Activated CD8-positive, alpha-beta memory T cell treated with anti-CD3 and anti-CD28 coated beads, Interleukin-2, amount 50 U/mL, for 4 hours (primary cell): ENCODE results near the gene CCDC172.

Experiments used
- DNase-seq: peaks from one replicate; pipeline ENCODE4 v3.0.0-alpha.2; 2020

Gene CCDC172, protein sequence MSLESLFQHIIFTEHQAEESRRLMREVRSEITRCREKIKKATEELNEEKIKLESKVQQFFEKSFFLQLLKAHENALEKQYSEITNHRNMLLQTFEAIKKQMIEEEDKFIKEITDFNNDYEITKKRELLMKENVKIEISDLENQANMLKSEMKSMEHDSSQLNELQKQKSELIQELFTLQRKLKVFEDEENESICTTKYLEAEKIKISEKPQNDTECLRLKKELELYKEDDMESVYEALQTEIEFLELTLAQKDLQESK

DNA sequence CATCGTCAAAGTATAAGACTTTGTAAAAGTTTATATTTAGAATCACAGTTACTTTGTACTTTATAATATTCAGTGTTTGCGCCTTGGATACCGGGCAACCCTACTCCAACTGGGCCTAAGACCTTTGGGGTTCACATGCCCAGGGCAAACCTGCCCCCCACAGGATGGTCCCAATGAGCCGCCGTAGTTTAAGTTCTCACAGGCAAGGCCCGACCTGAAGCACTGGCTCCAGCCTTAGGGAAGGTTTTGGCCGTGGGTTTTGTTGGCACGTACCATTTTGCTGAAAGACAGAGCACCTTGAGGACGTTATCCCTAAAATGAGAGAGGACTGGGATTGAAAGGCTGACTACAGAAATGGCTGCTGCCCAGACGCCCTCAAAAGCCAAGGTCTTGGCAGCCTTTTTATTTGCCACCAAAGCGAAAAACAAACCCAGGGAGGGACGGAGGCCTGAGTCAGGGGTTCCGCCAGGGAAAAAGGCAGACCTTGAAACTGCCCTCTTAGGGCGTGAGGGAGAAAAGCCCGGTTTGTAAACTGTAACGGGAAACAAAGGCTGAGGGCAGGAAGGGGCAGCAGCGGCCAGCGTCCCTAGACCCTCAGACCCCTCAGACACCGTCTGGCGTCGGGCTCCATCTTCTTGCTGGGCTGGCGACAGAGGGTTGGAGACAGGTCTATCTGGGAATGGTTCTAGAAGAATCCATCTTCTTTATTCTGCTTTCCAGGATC, at the start of gene CCDC172:
Gene CCDC172, plus strand, starts transcription at position 222 of the 724 bp plus-strand sequence. CDS start 564 bp downstream, outside the sequence.
- no peak for DNase-seq

DNA sequence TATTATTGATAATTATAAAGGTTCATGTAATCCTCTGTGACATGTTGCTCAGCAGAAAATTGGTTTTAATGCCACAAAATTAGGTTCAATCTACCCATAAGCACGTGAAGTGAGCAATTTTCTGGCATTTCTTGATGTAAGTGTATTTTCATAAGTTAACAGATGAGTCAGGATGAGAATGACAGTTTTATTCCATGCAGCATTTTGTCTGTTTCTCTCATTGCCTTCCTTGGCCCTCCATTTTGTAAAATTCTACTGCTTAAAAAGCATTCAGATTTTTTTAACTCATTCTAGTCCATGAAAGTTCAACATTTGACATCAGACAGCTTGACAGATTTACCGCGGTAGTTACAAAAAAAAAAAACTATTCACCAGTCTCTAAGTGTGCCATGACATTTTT, 47.3 kb upstream of the CCDC172 start:
- no peak for DNase-seq

DNA sequence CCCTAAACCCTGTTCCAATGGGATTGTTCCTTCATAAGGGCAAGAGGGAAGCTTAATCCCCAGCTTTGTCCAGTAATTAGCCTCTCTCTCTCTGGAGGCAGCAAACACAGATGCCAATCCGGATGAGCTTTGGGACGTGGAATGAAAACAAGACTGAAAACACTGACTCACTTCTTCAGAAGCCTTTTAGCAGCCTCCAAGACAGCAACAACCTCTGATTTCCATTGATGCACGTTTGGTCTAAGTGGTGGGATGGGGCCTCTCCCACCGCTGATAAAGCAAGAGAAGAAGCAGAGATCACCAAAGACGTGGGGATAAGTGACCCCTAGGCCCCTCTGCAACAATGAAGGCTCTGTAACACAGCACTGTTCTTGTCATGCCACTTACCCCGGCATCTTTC, 45.4 kb upstream of the CCDC172 start:
- DNase-seq: no peak

DNA sequence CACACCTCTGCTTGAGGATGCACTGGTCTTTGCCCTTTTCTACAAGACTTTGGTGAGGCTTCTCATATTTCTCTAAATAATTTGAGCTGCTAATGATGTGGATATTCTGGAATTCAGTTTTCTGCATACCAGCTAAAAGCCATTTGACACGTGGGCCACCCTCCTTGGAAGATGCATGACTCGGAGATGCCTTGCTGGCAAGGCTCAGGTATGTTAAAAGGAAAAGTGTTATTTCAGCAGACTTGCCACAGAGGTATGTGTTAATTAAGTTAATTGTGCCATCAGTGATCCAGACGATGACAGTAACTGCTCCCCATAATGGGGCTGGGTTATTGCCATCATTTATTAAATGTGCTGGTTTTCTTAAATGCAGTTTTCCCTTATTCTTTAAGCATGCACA, 42.5 kb upstream of the CCDC172 start:
- DNase-seq: no peak

DNA sequence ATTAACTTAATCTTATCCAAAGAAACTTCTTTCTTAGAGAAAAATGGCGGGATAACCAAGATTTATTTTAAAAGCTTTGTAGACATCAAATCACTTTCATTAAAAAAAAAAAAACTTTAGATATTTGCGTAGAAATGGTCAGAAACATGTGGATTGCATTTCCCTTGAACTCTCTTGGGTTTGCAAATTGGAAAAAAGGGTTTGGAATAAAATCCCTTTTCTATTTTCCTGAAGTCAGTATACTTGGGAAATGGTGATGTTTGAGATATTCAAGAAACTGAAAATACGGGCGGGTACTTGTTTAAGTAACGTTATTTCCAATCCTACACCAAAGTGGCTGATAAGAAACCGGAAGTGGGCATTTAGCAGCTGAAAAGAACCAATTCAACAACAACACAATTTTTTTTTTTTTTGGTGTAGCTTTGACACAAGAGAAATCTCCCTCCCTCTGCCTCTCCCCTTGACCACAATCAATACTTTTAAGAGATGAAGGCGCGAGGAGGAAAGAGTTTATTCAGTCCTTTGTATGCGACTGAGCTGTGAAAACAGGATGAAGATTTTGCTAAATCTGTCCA, 37.5 kb upstream of the CCDC172 start:
- DNase-seq: no peak

DNA sequence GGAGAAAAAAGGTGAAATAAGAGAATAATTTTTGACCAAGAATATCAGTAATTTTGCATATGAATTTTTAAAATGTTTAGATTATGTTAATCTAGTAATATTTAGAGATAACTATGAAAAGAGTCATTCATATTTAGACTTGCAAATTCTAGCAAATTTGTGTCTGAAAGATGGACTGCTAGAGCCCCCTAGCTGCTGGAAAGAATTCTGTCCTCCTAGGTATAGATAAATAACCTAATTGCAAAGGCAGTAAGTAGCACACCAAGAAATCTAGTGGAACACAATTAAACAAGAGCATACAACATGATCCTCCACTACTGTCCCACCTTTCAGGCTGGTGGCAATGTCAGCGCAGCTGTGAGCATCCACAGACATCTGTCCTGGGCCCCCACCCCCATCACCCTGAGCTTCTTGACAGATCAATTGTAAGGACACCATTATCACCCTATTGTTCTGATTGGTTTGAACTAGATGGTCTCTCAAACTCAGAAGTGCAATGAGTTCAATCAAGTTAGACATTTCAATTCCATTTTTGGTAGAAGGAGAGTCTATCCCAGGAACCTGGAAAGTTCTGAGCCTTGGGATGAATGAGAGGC, 36.2 kb upstream of the CCDC172 start:
- no peak for DNase-seq

DNA sequence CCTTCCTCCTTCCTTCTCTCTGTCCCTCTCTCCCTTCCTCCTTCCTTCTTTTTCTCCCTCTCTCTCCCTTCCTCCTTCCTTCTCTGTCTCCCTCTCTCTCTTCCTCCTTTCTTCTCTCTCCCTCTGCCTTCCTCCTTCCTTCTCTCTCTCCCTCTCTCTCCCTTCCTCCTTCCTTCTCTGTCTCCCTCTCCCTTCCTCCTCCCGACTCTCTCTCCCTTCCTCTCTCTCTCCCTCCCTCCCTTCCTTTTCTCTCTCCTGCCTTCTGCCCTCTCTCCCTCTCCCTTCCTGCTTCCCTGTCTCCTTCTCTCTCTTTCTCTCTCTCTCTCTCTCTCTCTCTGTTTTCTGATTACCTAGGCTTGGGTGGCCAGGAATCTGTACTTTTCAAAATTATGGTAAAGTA, 34.6 kb upstream of the CCDC172 start:
- DNase-seq: no peak

DNA sequence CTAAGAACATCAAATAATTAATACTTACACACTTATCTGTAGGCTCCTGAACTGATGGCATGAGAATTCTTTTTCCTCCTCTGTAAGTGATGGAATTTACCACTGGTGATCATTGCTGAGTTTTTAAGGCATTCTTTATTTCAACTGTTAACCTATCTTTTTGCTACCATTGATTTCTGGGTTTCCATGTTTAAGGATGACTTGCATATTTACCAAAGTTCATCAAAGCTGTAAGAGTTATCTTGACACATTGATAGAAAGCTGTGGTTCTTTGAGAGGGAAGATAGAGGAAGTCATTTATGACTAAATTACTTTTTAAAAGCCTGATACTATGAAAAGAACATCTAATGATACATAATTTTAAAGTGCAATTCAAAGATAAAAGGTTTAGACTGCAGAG, 31.8 kb upstream of the CCDC172 start:
- DNase-seq: no peak

DNA sequence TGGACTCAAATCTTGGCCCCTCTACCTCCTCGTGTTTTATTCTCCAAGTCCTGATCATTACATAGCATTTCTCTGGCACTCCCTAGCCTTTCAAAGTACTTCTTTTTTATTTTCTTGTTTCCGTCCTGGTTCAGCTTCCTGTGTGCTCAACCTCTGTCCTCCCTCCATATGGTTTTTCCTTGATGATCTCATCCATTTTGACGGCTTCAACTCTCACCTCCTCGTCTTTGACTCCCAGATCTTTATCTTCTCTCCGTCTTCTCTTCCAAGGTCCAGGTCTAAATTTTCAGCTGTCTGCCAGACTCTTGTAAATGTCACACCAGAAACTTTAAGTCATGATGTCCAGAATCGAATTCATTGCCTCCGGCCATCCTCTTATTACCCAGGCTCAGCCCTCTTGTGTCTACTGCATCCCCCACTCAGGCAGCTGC, 27.9 kb upstream of the CCDC172 start:
- no peak for DNase-seq

DNA sequence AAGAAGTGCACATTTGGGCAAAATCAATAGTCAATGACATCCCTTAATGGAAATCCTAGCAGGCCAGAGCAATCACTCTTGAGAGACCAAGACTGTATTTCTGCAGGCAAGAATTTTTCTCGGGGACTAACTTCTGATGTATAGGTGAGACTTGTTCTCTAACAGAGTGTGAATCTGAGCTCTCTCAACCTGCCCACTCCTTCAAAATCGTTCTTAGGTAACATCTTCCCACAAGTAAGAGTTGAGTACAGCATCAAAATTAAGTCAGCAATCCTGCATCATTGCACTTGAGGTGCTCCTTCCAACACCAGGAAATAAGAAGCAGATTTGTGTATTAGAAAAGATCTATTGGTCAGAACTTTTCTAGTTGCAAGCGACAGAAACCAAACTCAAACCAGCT, 25.7 kb upstream of the CCDC172 start:
- no peak for DNase-seq

DNA sequence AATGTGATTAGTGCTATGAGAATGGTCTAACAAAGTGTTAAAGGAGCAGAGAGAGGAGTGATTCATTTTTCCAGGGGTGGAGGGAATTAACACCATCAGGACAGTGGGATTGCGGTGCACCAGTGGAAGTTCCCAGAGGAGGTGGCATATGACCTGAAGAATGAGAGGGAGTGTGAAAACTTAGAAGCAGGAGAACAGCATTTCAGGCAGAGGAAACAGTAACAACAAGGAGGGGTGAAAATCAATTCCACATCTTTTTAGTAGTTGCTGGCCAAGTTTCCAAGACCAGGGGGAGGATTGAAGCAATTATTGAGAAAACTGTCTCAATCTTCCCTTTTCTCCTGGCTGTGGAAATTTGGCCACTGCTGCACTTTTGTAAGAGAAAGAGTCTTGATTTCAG, 23.7 kb upstream of the CCDC172 start:
- DNase-seq: no peak

DNA sequence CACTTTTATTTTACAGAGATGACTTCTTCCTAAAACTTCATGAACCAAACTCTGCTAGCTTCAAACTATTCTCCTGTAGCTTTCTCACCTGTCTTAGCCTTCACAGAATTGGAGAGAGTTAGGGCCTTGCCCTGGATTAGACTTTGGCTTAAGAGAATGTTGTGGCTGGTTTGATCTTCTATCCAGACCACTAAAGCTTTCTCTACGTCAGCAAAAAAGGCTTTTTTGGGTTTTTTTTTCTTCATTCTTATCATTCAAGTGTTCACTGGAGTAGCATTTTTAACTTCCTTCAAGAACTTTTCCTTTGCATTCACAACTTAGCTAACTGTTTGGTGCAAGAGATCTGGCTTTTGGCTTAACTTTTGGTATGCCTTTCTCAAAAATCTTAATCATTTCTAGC, 19.3 kb upstream of the CCDC172 start:
- DNase-seq: no peak

DNA sequence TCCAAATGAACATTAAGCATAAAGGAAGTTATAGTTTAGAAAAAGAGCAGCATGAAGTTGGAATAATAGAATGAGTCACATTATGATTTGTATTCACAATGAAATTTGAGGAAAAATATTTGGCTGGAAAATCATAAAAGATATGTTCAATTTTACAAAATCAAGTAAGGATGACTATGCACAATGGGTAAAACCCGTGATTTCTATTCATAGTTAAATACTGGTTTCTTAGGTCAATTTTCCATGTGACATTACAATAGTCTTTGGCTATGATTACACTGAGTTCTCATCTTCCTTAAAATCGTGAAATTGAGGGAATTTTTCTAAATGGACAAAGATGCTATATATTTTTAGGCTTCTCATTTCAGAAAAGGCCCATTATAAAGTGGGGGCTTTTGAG, 17.4 kb upstream of the CCDC172 start:
- DNase-seq: no peak

DNA sequence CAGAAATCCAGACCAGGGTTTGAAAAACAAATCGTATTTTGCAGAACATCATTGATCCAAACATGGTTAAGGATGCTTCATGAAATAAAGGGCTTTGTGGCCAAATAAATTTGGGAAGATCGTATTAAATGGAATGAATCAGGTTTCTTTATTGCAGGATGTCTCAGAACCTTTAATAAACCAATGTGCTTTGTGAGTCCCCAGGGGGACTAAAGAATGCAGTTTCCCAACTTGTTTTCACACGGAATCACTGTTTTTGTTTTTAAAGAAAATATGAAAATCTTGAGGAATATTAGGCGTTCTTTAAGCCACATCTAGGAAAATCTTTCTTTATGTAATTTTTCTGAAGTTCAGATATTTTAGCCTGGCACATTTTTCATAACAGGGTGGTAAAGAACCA, 16.8 kb upstream of the CCDC172 start:
- no peak for DNase-seq

DNA sequence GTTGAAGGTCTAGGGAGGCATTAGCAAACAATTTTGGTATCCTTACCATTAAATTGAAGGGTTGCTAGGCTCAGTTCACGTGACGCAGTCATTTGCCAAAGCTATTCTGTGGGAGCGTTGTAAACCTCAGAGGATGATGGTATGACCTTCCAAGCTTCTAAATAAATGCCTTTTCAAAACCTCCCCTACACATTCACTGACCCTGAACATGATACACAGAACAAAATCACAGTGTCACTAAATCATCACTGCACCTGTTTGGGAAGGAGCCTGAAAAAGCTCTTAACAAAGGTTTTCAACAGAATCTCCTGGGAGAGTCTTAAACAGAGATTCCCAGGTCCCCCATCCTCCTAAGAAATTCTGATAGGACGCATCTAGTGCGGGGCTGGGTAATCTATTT, 13.2 kb upstream of the CCDC172 start:
- no peak for DNase-seq

DNA sequence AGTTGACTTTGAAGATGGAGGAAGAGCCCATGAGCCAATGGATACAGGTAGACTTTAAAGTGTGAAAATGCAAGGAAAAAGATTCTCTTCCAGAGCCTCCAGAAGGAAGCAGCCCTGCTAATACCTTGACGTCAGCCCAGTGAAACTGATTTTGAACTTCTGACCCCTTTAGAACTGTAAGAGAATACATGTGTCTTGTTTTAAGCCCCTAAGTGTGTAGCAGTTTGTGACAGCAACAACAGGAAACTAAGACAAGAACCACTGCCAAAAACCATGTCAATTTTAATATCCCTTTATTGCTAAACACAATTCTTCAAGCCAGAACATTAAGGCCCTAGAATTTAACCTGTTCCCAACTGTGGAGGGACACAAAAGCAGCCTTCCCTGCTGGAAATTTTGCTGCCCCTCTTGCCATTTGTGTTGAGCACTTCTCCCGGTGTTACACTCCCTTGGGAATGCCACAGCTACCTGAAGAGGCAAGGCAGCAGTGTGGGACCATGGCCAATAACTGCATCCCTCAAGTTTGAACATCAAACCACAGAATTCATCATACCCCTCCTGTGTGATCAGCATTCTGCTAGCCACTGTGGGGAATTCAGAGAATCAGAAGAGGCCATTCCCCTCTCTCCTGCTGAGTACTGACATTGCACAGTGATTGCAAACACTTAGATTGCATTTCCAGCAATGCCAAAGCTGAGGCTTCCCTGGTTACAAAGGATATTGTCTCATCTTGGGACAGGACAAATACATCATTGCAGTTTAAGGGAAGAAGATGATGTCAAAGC, 12.3 kb upstream of the CCDC172 start:
- no peak for DNase-seq

DNA sequence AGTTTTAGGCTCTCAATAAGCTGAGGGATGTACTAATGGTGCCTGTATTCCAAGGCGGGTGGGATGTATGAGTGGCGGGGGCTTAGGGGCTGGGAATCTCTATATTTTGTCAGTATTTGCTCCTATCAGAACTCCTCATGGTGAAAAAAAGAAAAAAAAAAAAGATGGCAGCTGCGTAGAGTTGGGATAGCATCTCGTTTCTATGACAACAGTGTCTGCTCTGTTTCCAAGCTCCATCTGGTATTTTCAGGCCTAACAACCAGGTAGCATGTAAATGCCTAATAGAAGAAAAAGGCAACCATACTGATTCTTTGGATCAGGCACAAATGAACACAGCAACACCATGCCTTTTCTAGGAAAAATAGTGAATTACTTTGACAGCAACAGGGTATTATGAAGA, 11.7 kb upstream of the CCDC172 start:
- no peak for DNase-seq

DNA sequence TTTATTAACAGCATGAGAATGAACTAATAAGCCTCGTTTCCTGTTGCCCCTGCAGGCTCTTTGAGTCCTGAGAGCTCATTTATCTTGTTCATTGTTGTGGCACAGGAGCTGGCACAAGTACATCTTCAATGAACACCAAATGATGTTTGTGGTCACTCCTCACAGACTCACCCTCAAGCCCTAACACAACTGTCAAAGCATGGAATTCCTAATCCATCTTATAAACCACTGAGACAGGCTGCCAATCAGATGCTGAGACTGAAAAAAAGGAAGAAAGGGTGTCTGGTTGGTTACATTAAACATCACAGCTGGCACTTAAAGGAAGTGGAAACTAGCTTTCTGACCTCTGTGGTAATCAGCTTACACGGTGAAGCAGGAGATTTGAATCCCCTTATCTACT, 7.7 kb upstream of the CCDC172 start:
- DNase-seq: no peak

DNA sequence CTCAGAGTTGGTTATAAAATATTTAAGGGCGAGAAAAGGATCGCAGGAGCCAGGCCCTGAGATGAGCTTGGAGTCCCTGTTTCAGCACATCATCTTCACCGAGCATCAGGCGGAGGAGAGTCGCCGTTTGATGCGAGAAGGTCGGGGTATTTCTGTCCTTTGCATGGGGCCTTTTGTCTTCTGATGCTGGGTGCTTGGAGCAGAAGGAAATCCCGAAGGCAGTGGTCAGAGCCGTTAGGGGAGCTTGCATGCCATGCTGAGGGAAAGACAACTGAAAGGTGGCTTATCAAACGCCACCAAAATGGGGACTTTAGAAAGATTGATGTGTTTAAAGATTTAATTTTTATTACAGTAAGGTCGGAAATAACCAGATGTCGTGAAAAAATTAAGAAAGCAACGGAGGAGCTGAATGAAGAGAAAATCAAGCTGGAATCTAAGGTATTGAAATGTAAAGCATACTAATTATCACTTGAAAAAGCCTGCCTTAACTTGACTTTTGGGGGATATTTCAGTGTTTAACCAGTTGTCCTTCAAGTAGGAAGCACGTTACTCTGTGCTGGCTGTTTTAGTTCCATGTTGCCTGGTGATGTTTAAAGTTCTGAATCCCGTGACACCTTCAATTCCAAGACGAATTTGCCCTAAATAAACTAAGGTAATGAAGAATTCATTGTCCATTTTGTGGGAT, 845 bp downstream of the CCDC172 start:
- no peak for DNase-seq

DNA sequence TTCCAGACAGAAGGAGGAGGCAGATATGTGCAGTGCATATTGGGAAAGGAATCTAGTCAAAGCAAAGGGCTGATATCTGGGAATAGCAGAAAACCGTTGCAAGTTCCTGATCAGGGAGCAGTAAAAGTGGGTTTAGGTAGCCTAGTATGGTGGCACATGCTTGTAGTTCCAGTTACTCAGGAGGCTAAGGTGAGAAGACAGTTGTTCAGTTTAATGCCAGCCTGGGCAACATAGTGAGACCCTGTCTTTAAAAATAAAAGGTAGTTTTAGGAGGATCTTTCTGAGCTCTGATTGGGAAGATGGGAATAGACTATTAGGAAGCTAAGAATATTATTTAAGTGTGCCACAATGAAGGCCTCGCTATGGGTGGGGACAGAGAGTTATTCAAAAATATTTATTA, 1.7 kb downstream of the CCDC172 start:
- no peak for DNase-seq

DNA sequence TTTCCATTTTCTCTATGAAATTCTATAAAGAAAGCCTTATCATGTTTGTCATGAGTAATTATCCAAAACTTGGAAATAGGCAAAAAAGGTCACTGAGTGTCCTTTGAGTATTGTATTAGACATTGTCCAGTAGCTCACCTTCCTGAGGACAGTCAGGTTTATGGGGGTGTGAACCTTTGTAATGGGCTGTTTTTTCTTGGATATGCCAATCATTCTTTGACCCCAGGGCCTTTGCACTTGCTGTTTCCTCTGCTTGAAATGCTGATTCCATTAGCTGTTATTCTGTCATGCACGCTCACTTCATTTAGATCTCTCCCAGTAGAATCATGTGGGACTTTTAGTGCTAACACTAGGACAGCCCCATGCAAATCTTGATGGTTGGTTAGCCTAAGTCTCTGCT, 4.9 kb downstream of the CCDC172 start:
- DNase-seq: no peak

DNA sequence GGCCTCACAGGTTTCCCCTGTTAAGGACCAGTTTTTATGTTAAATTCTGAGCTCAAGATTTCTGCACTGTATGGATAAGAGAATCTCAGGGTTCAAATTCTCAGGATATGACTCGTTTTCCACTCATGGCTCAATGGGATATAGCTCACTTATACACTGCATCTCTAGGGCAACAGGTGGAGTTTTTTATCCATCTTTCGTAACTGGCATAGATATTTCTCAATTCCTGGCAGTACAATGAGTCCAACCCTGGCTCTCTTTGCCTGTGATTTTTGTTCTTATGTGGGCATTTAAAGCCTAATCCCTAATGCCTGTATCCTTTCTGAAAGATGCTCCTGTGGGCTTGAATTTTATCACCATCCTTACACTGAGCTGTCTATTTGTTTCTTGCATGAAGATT, 7.6 kb downstream of the CCDC172 start:
- DNase-seq: no peak

DNA sequence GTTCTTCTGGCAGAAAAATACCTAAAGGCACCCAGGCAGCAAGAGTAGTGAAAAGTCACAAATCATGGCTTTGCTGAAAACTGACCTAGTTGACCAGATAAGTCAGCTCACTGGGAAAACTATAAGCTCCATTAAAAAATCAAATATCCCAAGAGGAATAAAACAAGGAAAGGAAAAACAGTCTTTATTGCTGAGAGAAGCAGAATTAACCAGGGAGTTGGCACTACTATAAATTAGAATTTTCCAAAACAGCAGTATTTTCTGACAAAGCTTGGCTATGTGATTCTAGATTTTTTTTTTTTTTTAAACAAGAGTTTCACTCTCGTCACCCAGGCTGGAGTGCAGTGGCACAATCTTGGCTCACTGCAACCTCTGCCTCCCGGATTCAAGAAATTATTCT, 12.6 kb downstream of the CCDC172 start:
- DNase-seq: no peak
